Measurements from ENCODE around the gene LIMS2.

Gene LIMS2

DNA sequence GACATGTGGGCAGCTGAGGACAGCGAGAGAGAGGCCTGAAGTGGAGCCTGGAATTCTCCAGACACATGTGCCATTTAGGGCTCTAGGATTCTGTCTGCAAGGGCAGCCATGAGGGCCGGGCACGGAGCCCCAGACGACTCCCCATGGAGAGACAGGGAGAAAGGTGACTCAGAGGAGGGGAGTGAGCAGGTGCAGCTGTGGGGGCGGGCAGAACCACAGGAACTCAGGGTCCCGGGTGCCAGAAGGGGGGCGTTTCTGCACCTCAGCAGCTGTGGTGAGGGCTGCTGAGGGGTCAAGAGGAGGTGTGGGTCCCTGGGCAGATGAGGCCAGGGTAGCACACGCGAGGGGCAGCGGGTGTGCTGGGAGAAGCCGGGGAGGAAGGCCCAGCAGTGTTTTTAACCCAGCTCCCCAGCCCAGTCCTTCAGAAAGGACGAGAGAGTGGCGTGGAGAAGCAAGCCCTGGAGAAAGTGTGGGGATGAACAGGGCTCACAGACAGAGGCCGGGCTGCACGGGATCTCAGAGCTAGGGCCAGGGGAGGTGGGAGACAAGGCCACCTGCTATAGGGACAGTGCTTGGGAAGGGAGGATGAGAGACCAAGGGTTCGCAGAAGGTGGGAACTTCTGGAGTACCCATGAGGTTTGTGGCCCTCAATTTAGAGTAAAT lies 21.8 kb downstream of the LIMS2 start:
- Histone ChIP-seq H3K27me3 (ENCODE audit: insufficient read depth, low read length) (no peaks in the 10 kb centered on the region), H3K27ac (ENCODE audit: low read depth, low read length) (no peak overlapping the region), H3K4me1 (ENCODE audit: insufficient read depth, low read length) (peaks cover 7% of the 10 kb centered on the region; the same call in 1 of the 2 replicates), H3K4me3 (ENCODE audit: low read length) (no peak overlapping the region), H3K9me3 (ENCODE audit: insufficient read depth, low read depth, low read length) (no peaks in the 10 kb centered on the region), H3K36me3 (ENCODE audit: insufficient read depth, low read length) (no peaks in the 10 kb centered on the region), H3K9ac (ENCODE audit: low read depth, low read length) (no peak overlapping the region)
- WGBS, result 82% methylated on average over 16 of the region's 16 CpGs

DNA sequence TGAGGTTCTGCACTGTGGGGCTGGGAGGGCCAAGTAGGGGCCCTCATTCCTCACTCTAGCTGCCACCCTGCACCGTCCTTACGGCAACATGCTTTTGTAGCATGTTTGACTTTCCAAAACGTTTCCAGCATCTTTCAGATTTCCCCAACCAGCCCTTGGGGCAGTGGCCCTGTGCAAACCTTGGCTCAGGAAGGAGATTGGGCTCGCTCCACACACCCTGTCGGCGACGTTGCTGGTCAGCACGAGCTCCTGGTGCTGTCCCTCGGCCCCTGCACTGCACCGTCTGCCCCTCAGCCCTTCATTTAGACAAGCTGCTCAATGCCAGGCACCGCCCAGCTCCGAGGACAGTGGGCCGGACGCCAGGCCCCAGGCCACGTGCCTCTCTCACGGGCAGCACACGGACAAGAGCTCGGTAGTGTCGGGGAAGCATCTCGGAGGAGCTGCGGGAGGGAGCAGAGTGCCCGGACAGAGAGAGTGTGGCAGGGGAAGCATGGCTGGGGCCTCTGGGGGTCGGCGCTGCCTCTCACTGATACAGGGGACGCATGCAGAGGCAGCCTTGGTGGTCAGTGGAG lies 22.5 kb downstream of the LIMS2 start:
- 84% methylated on average over 25 of the region's 25 CpGs for WGBS
- Histone ChIP-seq H3K4me1 (ENCODE audit: insufficient read depth, low read length) (peaks cover 7% of the 10 kb centered on the region; the same call in 1 of the 2 replicates), H3K9ac (ENCODE audit: low read depth, low read length) (no peak overlapping the region), H3K27ac (ENCODE audit: low read depth, low read length) (no peak overlapping the region), H3K4me3 (ENCODE audit: low read length) (no peak overlapping the region), H3K36me3 (ENCODE audit: insufficient read depth, low read length) (no peaks in the 10 kb centered on the region), H3K9me3 (ENCODE audit: insufficient read depth, low read depth, low read length) (no peaks in the 10 kb centered on the region), H3K27me3 (ENCODE audit: insufficient read depth, low read length) (no peaks in the 10 kb centered on the region)

DNA sequence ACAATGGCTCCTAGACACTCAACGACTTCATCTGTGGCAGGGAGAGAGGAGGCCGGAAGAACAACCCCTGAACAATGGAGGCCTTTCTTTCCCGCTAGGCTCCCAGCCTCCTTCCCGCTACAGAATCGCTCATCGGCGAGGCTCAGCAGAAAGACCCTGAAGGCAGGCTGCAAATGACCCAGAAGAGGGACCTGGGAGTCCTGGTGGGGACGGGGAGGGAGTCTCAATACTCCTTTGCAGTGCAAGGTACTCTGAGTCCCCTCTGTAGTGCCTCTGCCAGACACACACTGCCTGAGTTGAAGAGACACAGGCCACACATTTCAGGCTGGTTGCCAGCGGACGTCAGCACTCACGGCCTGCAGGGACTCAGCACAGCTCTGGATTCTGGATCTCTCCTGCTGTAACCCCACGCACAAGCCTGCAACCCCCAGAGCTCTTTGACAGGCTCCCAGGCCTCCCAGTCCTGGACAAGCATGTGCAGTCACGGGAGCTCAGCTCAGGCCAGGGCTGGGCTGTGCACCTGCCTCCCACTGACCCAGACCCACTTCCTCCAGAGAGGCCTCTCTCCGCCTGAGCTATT lies 23.3 kb downstream of the LIMS2 start:
- no peak overlapping the region for H3K9ac ChIP-seq (ENCODE audit: low read depth, low read length)
- H3K9me3 ChIP-seq (ENCODE audit: insufficient read depth, low read depth, low read length), result no peaks in the 10 kb centered on the region
- no peak overlapping the region for H3K27ac ChIP-seq (ENCODE audit: low read depth, low read length)
- H3K27me3 ChIP-seq (ENCODE audit: insufficient read depth, low read length), result no peaks in the 10 kb centered on the region
- H3K4me1 ChIP-seq (ENCODE audit: insufficient read depth, low read length), result peaks cover 7% of the 10 kb centered on the region; the same call in 1 of the 2 replicates
- 91% methylated on average over 14 of the region's 14 CpGs for WGBS
- no peaks in the 10 kb centered on the region for H3K36me3 ChIP-seq (ENCODE audit: insufficient read depth, low read length)
- no peak overlapping the region for H3K4me3 ChIP-seq (ENCODE audit: low read length)

DNA sequence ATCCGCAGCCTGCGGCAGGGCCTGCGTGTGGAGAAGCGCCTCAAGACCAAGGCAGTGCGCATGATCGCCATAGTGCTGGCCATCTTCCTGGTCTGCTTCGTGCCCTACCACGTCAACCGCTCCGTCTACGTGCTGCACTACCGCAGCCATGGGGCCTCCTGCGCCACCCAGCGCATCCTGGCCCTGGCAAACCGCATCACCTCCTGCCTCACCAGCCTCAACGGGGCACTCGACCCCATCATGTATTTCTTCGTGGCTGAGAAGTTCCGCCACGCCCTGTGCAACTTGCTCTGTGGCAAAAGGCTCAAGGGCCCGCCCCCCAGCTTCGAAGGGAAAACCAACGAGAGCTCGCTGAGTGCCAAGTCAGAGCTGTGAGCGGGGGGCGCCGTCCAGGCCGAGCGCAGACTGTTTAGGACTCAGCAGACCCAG lies 23.9 kb downstream of the LIMS2 start:
- 92% methylated on average over 29 of the region's 29 CpGs for WGBS
- Histone ChIP-seq H3K4me1 (ENCODE audit: insufficient read depth, low read length) (peaks cover 7% of the 10 kb centered on the region; the same call in 1 of the 2 replicates), H3K4me3 (ENCODE audit: low read length) (no peak overlapping the region), H3K36me3 (ENCODE audit: insufficient read depth, low read length) (no peaks in the 10 kb centered on the region), H3K9me3 (ENCODE audit: insufficient read depth, low read depth, low read length) (no peaks in the 10 kb centered on the region), H3K27ac (ENCODE audit: low read depth, low read length) (no peak overlapping the region), H3K27me3 (ENCODE audit: insufficient read depth, low read length) (no peaks in the 10 kb centered on the region), H3K9ac (ENCODE audit: low read depth, low read length) (no peak overlapping the region)

DNA sequence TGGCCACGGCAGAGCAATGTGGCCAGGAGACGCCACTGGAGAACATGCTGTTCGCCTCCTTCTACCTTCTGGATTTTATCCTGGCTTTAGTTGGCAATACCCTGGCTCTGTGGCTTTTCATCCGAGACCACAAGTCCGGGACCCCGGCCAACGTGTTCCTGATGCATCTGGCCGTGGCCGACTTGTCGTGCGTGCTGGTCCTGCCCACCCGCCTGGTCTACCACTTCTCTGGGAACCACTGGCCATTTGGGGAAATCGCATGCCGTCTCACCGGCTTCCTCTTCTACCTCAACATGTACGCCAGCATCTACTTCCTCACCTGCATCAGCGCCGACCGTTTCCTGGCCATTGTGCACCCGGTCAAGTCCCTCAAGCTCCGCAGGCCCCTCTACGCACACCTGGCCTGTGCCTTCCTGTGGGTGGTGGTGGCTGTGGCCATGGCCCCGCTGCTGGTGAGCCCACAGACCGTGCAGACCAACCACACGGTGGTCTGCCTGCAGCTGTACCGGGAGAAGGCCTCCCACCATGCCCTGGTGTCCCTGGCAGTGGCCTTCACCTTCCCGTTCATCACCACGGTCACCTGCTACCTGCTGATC lies 24.4 kb downstream of the LIMS2 start:
- no peak overlapping the region for H3K27ac ChIP-seq (ENCODE audit: low read depth, low read length)
- H3K27me3 ChIP-seq (ENCODE audit: insufficient read depth, low read length), result no peaks in the 10 kb centered on the region
- no peaks in the 10 kb centered on the region for H3K9me3 ChIP-seq (ENCODE audit: insufficient read depth, low read depth, low read length)
- H3K4me1 ChIP-seq (ENCODE audit: insufficient read depth, low read length), result peaks cover 7% of the 10 kb centered on the region; the same call in 1 of the 2 replicates
- no peak overlapping the region for H3K4me3 ChIP-seq (ENCODE audit: low read length)
- 96% methylated on average over 28 of the region's 28 CpGs for WGBS
- H3K9ac ChIP-seq (ENCODE audit: low read depth, low read length), result no peak overlapping the region
- no peaks in the 10 kb centered on the region for H3K36me3 ChIP-seq (ENCODE audit: insufficient read depth, low read length)

DNA sequence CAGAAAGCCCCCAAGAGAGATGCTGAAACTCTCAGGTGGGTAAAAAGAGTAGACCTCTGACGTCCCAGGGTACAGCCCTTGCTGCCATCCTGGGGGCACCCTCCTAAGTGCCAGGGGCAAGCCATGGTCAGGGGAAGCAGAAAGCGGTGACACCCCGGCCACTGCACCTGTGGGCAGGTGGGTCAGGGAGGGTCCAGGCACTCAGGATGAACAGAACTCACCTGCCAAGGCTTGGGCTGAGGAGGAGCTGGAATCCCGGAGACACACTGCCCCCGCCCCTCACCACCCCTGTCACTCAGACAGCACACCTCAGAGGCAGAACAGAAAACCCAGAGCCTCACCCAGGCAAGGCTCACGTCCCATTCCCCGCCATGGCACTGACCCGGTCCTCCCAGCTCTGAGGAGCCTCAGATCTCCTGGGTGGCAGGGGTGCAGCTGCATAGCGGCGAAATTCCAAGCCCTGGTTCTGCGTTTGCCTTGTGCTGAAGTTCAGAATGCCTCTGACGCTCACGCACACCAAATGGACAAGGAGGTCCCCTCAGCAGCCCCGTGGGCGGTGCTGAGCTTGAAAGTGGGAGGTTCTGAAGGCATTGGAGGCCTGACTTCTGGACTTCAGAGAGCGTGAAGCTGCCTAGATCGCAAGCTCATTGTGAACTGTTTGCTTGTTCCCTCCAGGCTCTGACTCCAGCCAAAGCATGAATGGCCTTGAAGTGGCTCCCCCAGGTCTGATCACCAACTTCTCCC lies 25.1 kb downstream of the LIMS2 start:
- no peaks in the 10 kb centered on the region for H3K9me3 ChIP-seq (ENCODE audit: insufficient read depth, low read depth, low read length)
- no peak overlapping the region for H3K27ac ChIP-seq (ENCODE audit: low read depth, low read length)
- H3K4me3 ChIP-seq (ENCODE audit: low read length), result no peak overlapping the region
- no peak overlapping the region for H3K9ac ChIP-seq (ENCODE audit: low read depth, low read length)
- 81% methylated on average over 17 of the region's 17 CpGs for WGBS
- no peaks in the 10 kb centered on the region; the same call in 1 of the 2 replicates for H3K4me1 ChIP-seq (ENCODE audit: insufficient read depth, low read length)
- H3K36me3 ChIP-seq (ENCODE audit: insufficient read depth, low read length), result no peaks in the 10 kb centered on the region
- no peaks in the 10 kb centered on the region for H3K27me3 ChIP-seq (ENCODE audit: insufficient read depth, low read length)

DNA sequence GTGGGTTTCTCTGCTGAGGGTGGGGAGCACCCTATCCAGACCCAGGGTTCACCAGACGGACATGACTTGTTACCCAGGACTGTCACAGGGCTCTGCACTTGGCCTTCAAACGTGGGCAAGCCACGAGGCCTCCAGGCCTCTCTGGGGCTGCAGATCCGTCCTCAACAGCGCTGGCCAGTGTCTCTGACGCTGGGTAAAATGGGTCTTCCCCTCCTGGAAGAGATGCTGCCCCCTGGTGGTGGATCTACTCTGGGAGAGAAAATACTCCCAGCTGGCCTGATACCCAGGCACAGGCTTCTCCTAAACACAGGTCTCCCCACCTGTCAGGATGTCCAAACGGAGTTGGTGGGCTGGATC lies 25.7 kb downstream of the LIMS2 start:
- Histone ChIP-seq H3K4me1 (ENCODE audit: insufficient read depth, low read length) (no peaks in the 10 kb centered on the region), H3K27ac (ENCODE audit: low read depth, low read length) (no peak overlapping the region), H3K4me3 (ENCODE audit: low read length) (no peak overlapping the region), H3K36me3 (ENCODE audit: insufficient read depth, low read length) (no peaks in the 10 kb centered on the region), H3K27me3 (ENCODE audit: insufficient read depth, low read length) (no peaks in the 10 kb centered on the region), H3K9ac (ENCODE audit: low read depth, low read length) (no peak overlapping the region), H3K9me3 (ENCODE audit: insufficient read depth, low read depth, low read length) (no peaks in the 10 kb centered on the region)
- 17% methylated on average over 7 of the region's 7 CpGs for WGBS

DNA sequence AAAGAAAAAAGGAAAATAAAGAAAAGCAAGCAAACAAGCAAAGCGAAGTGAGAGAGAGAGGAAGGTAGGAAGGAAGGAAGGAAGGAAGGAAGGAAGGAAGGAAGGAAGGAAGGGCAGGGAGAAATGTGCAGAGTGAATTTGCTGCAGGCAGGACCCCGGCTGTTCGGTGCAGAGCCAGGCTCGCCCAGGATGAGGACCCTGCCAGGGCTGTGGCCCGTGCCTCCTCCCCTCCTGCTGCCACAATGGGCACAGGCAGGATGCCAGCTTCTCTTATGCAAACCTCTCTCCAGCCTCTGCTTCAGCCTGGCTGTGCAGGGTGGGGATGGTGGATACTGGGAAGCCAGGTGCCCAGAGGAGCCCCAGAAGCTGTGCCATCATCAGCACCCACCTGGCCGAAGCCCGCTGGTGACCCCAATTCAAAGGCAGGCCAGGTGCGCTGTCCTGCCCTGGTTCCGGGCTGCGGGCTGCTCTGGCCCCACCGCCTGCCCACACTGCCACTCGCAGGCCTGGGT lies 26.2 kb downstream of the LIMS2 start:
- Histone ChIP-seq H3K36me3 (ENCODE audit: insufficient read depth, low read length) (no peaks in the 10 kb centered on the region), H3K27ac (ENCODE audit: low read depth, low read length) (no peak overlapping the region), H3K4me3 (ENCODE audit: low read length) (no peak overlapping the region), H3K9ac (ENCODE audit: low read depth, low read length) (no peak overlapping the region), H3K9me3 (ENCODE audit: insufficient read depth, low read depth, low read length) (no peaks in the 10 kb centered on the region), H3K4me1 (ENCODE audit: insufficient read depth, low read length) (no peaks in the 10 kb centered on the region), H3K27me3 (ENCODE audit: insufficient read depth, low read length) (no peaks in the 10 kb centered on the region)
- WGBS, result 77% methylated on average over 12 of the region's 12 CpGs

DNA sequence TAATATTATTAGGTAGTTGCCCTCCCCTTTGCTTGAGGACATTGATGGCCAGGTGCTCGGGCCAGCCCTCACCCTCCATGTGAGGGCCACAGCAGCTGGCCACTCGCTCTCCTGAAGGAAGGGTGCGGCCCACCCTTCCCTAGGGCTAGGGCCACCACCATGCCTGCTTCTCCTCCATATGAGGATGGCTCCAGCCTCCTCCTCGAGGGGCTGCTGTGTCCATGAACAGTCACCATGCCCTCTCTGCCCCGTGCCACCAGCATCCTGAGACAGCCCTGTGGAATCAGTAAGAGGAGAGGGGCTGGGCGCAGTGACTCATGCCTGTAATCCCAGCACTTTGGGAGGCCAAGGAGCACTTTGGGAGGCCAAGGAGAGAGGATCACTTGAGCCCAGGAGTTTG lies 27.0 kb downstream of the LIMS2 start:
- 90% methylated on average over 6 of the region's 6 CpGs for WGBS
- H3K36me3 ChIP-seq (ENCODE audit: insufficient read depth, low read length), result no peaks in the 10 kb centered on the region
- no peak overlapping the region for H3K4me3 ChIP-seq (ENCODE audit: low read length)
- H3K27me3 ChIP-seq (ENCODE audit: insufficient read depth, low read length), result no peaks in the 10 kb centered on the region
- no peak overlapping the region for H3K27ac ChIP-seq (ENCODE audit: low read depth, low read length)
- no peaks in the 10 kb centered on the region for H3K4me1 ChIP-seq (ENCODE audit: insufficient read depth, low read length)
- H3K9me3 ChIP-seq (ENCODE audit: insufficient read depth, low read depth, low read length), result no peaks in the 10 kb centered on the region
- H3K9ac ChIP-seq (ENCODE audit: low read depth, low read length), result no peak overlapping the region

DNA sequence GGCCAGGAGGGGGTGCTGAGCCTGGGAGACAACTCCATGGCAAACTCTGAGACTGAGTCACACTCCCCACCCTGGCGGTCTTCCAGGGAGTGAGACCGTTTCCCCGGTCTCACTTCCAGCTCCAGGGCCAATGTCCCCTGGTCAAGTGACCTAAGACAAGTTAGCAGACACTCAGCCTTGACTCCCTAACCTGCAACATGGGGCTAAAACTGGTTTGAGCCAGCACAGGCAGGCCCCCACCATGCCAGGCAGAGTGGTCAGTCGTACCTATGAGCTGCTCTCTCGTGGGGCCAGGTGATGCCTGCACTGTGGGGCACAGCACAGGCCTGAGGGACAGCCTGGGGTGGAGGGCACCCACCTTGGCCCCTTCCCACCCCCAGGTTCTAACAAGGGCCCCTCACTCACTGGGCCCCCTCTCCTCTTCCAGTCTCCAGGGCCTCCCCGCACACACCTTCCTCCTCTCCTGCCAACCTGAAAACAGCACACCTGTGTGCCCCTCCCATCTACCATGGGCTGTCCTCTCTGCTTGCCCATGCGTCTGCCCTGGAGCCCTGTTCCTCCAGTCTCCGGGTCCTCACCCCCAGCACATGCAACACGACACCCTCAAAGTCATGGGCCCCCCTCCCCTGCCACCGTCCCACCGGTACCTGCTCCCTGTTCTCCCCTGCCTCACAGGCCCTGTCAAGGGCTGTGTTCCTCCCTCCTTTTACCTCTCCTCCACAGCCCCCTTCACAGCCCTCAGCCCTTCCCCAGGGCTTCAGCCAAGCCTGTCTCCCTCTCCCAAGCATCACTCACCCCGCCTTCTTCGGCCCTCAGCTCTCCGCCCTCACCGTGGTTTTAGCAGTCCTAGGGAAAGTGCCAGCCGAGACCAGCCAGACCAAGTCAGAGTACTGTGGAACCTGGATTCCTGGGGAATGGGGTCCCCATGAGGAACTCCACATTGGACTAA lies 27.8 kb downstream of the LIMS2 start:
- WGBS, result 77% methylated on average over 16 of the region's 16 CpGs
- H3K27ac ChIP-seq (ENCODE audit: low read depth, low read length), result no peak overlapping the region
- H3K27me3 ChIP-seq (ENCODE audit: insufficient read depth, low read length), result no peaks in the 10 kb centered on the region
- H3K9ac ChIP-seq (ENCODE audit: low read depth, low read length), result no peak overlapping the region
- no peaks in the 10 kb centered on the region for H3K4me1 ChIP-seq (ENCODE audit: insufficient read depth, low read length)
- no peak overlapping the region for H3K4me3 ChIP-seq (ENCODE audit: low read length)
- H3K36me3 ChIP-seq (ENCODE audit: insufficient read depth, low read length), result no peaks in the 10 kb centered on the region
- H3K9me3 ChIP-seq (ENCODE audit: insufficient read depth, low read depth, low read length), result no peaks in the 10 kb centered on the region

Data from HUES64 (cell line).